ENCODE data around the gene BUD31.

DNA sequence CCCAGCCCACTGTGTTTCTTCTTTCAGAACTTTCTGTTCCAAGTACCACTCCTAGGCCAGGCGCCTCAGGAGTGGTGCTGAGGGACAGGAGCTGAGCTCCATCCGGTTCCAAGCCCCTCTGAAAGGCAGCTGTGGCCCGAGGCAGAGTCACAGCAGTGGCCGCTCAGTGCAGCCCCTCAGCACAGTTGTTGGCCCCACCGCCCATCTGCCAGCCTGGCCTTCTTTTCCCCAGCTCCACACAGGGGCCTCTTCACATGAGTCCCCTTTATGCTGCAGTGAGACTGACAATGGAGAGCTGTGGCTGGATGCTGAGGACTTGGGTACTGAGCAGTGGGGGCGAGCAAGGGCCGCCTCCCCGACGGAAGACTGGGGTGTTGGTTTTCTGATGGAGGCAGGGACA is 9.5 kb downstream of the BUD31 start:
- TF ChIP-seq, protein P1, sequence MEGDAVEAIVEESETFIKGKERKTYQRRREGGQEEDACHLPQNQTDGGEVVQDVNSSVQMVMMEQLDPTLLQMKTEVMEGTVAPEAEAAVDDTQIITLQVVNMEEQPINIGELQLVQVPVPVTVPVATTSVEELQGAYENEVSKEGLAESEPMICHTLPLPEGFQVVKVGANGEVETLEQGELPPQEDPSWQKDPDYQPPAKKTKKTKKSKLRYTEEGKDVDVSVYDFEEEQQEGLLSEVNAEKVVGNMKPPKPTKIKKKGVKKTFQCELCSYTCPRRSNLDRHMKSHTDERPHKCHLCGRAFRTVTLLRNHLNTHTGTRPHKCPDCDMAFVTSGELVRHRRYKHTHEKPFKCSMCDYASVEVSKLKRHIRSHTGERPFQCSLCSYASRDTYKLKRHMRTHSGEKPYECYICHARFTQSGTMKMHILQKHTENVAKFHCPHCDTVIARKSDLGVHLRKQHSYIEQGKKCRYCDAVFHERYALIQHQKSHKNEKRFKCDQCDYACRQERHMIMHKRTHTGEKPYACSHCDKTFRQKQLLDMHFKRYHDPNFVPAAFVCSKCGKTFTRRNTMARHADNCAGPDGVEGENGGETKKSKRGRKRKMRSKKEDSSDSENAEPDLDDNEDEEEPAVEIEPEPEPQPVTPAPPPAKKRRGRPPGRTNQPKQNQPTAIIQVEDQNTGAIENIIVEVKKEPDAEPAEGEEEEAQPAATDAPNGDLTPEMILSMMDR (IDR thresholded peaks at IDR 0.05; ENCODE audit: insufficient read depth, low read length, poor library complexity, severe bottlenecking), result no peak
- no peak for TF ChIP-seq EZH2phosphoT487 (conservative IDR thresholded peaks at IDR 0.05; ENCODE audit: low read length)

Measured in SU-DHL-6 (cell line).